ENCODE measurements around the gene PPP6R3. TPM values are rescaled to one million over a fixed set of nuclear protein-coding genes. Genes with fewer than 3 reads are reported as not detected.

PPP6R3 gene
- total and polyA plus RNA-seq, 2 donors (not counting 3 experiments of a cell fraction or from before 2014, with no cell fraction given): 31.7 to 98.8 TPM

DNA sequence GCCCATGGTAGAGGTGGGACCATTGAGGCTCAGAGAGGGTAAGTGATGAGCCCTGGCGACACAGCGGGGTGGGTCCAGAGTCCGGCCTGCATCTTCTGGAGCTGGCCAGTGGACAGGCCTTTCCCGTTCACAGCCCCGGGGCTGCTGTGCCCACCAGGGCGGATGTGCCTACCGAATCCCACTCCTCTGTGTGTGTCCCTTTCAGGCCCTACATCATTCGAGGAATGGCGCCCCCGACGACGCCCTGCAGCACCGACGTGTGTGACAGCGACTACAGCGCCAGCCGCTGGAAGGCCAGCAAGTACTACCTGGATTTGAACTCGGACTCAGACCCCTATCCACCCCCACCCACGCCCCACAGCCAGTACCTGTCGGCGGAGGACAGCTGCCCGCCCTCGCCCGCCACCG is 11.9 kb upstream of the PPP6R3 start:
- Histone ChIP-seq H3K79me2 (ENCODE audit: control insufficient read depth, insufficient read depth, low read length) (no peaks in the 10 kb centered on the region), H3K9me3 (replicated peaks; ENCODE audit: control insufficient read depth, insufficient read depth, low read length) (no peaks in the 10 kb centered on the region), H3K4me1 (ENCODE audit: control insufficient read depth, extremely low read depth, insufficient read depth, low read length) (no peaks in the 10 kb centered on the region), H3K4me2 (ENCODE audit: insufficient read depth, low read length) (no peak overlapping the region), H3K9me1 (replicated peaks; ENCODE audit: control insufficient read depth, extremely low read depth, insufficient read depth, low read length) (no peaks in the 10 kb centered on the region), H3K27ac (ENCODE audit: insufficient read depth, low read depth, low read length) (no peak overlapping the region), H2AFZ (ENCODE audit: low read depth, low read length) (no peak overlapping the region), H3K27me3 (ENCODE audit: control insufficient read depth in 2 of 2, insufficient read depth in 2 of 2, low read length in 2 of 2) (no peaks in the 10 kb centered on the region), H4K20me1 (replicated peaks; ENCODE audit: control insufficient read depth, extremely low read depth, insufficient read depth, low read length) (no peaks in the 10 kb centered on the region), H3K9ac (replicated peaks; ENCODE audit: extremely low read depth, insufficient read depth, low read length) (no peak overlapping the region), H3K36me3 (ENCODE audit: control insufficient read depth in 2 of 2, extremely low read depth in 1 of 2, insufficient read depth in 2 of 2, low read length in 2 of 2) (peaks cover 0 to 4% of the 10 kb centered on the region in 2 experiments), H3K4me3 (replicated peaks in 1 of 3; ENCODE audit: insufficient read depth in 1 of 3, low read depth in 1 of 3, low read length in 3 of 3) (no peak overlapping the region)
- TF ChIP-seq POLR2A (IDR thresholded peaks at IDR 0.05; ENCODE audit: low read depth, low read length) (no peak), JUN (IDR thresholded peaks at IDR 0.05; ENCODE audit: borderline replicate concordance, insufficient read depth, insufficient read length, low read depth) (no peak), FOS (IDR thresholded peaks at IDR 0.05; ENCODE audit: borderline replicate concordance, insufficient read depth, low read length) (no peak), MYC (IDR thresholded peaks at IDR 0.05; ENCODE audit: low read depth, low read length) (no peak), GATA2 (IDR thresholded peaks at IDR 0.05; ENCODE audit: insufficient read depth, insufficient read length, low read depth, low read length) (no peak), EZH2 (IDR thresholded peaks at IDR 0.05; ENCODE audit: borderline replicate concordance, low read depth, low read length, severe bottlenecking) (no peak), POLR2AphosphoS5 (IDR thresholded peaks at IDR 0.05; ENCODE audit: insufficient read depth, low read depth, low read length) (no peak)
- TF ChIP-seq, protein P1, sequence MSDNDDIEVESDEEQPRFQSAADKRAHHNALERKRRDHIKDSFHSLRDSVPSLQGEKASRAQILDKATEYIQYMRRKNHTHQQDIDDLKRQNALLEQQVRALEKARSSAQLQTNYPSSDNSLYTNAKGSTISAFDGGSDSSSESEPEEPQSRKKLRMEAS (IDR thresholded peaks at IDR 0.05; ENCODE audit: insufficient read depth, insufficient read length): no peak
- TF ChIP-seq, protein P2, sequence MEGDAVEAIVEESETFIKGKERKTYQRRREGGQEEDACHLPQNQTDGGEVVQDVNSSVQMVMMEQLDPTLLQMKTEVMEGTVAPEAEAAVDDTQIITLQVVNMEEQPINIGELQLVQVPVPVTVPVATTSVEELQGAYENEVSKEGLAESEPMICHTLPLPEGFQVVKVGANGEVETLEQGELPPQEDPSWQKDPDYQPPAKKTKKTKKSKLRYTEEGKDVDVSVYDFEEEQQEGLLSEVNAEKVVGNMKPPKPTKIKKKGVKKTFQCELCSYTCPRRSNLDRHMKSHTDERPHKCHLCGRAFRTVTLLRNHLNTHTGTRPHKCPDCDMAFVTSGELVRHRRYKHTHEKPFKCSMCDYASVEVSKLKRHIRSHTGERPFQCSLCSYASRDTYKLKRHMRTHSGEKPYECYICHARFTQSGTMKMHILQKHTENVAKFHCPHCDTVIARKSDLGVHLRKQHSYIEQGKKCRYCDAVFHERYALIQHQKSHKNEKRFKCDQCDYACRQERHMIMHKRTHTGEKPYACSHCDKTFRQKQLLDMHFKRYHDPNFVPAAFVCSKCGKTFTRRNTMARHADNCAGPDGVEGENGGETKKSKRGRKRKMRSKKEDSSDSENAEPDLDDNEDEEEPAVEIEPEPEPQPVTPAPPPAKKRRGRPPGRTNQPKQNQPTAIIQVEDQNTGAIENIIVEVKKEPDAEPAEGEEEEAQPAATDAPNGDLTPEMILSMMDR (IDR thresholded peaks at IDR 0.05; ENCODE audit: extremely low read depth in 1 of 2, insufficient read depth in 1 of 2, low read depth in 1 of 2, low read length in 2 of 2): no peak
- no peak for DNase-seq (ENCODE audit: low read depth, low spot score)
- POLR2A ChIA-PET: no interaction called here
- CTCF ChIA-PET: interaction anchor here (0.8 to 1.6 kb wide), 4 partner anchors 11 to 191 kb away, joined by 3 to 7 read pairs (median 4); no protein-coding TSS in a partner anchor
- intact Hi-C loops (cut with micrococcal nuclease): loop anchor here (5.0 kb wide), 2 partner anchors 136 to 241 kb away; partner anchors contain the start of gene LRP5
- BruUV-seq (replicated peaks): no TSS peak
- dilution Hi-C loops (cut with MboI; ENCODE audit: extremely low pct_ligation_motif_present, low sequenced_read_pairs): no loop called here
- FAIRE-seq: no peak

All from endothelial cell of umbilical vein (primary cell).